Measurements from ENCODE around the gene CCT2. TPM values are rescaled to one million over a fixed set of nuclear protein-coding genes. Genes with fewer than 3 reads are reported as not detected.
A peak's percentile ranks its signal among the peaks of the same experiment; 100 is the strongest.

The CCT2 gene
- total RNA-seq, 3 donors from 2014 or later (not counting 1 experiment from before 2014, with no cell fraction given), result 154 to 171 (median 171) TPM

DNA sequence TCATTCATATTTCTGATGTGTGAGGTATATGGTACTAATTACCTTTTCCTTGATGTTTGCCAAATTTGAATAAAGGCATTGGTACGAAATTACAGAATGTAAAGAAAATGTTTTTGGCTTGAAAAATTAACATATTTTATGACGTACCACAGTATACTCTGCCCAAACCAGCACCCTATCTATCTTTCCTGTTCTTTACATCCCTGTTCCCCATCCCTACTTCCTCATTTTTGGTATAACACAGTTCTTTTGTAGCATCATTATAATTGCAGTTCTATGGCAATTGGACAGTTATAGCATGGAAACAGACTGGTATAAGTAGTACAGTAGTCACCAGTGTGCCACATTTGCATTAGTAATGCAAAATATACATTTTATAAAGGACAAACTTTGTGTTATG is 7.0 kb upstream of the CCT2 start:
- H3K4me1 Mint-ChIP-seq, result no peaks in the 10 kb centered on the region
- H3K4me1 ChIP-seq (ENCODE audit: control insufficient read depth, insufficient read depth, low read length), result no peaks in the 10 kb centered on the region
- TF ChIP-seq, protein P1, sequence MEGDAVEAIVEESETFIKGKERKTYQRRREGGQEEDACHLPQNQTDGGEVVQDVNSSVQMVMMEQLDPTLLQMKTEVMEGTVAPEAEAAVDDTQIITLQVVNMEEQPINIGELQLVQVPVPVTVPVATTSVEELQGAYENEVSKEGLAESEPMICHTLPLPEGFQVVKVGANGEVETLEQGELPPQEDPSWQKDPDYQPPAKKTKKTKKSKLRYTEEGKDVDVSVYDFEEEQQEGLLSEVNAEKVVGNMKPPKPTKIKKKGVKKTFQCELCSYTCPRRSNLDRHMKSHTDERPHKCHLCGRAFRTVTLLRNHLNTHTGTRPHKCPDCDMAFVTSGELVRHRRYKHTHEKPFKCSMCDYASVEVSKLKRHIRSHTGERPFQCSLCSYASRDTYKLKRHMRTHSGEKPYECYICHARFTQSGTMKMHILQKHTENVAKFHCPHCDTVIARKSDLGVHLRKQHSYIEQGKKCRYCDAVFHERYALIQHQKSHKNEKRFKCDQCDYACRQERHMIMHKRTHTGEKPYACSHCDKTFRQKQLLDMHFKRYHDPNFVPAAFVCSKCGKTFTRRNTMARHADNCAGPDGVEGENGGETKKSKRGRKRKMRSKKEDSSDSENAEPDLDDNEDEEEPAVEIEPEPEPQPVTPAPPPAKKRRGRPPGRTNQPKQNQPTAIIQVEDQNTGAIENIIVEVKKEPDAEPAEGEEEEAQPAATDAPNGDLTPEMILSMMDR (IDR thresholded peaks at IDR 0.05), result no peak
- H3K27me3 ChIP-seq (ENCODE audit: control insufficient read depth, insufficient read depth, low read length), result no peaks in the 10 kb centered on the region
- intact Hi-C loops (cut with micrococcal nuclease), result no loop called here
- H3K27me3 Mint-ChIP-seq (ENCODE audit: low read depth in 2 of 2), result no peaks in the 10 kb centered on the region
- no peak for DNase-seq
- H3K27ac Mint-ChIP-seq, result no peak overlapping the region
- no peaks in the 10 kb centered on the region for H3K9me3 Mint-ChIP-seq
- no peak overlapping the region for H3K4me3 Mint-ChIP-seq
- peaks cover 17% of the 10 kb centered on the region for H3K36me3 ChIP-seq (ENCODE audit: control insufficient read depth, insufficient read depth, low read length)
- no peak for ATAC-seq
- no peaks in the 10 kb centered on the region for H3K9me3 ChIP-seq (ENCODE audit: control insufficient read depth, insufficient read depth, low read length)
- no CpG with 5 or more reads among the region's 2 CpGs for WGBS (ENCODE audit: insufficient coverage)
- no peak overlapping the region for H3K4me3 ChIP-seq (ENCODE audit: low read length)
- no peak overlapping the region for H3K27ac ChIP-seq (ENCODE audit: low read length)
- H3K36me3 Mint-ChIP-seq, result peaks cover 21% of the 10 kb centered on the region

DNA sequence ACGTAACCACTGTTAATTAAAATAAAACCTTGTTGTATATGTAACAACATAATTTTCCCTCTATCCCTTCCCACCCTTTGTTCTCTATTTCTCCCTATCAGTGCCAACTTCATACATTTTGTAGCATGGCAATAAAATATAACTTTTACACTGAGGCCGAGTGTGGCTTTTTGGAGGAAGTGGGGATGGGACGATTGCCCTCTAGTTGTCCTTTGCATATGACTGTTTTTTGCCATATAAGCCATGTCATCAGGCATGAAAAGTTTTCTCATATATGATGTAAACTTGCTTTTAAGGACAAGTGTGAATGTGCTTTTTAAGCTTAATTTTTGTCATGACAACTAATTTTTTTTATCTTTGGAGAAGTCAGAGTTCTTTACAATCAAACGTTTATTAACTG is 6.2 kb upstream of the CCT2 start:
- peaks cover 17% of the 10 kb centered on the region for H3K36me3 Mint-ChIP-seq
- no peak overlapping the region for H3K27ac Mint-ChIP-seq
- no peaks in the 10 kb centered on the region for H3K4me1 Mint-ChIP-seq
- H3K36me3 ChIP-seq (ENCODE audit: control insufficient read depth, insufficient read depth, low read length), result peaks cover 15% of the 10 kb centered on the region
- H3K4me3 ChIP-seq (ENCODE audit: low read length), result no peak overlapping the region
- H3K27me3 ChIP-seq (ENCODE audit: control insufficient read depth, insufficient read depth, low read length), result no peaks in the 10 kb centered on the region
- no peak overlapping the region for H3K27ac ChIP-seq (ENCODE audit: low read length)
- no peak overlapping the region for H3K4me3 Mint-ChIP-seq
- H3K27me3 Mint-ChIP-seq (ENCODE audit: low read depth in 2 of 2), result no peaks in the 10 kb centered on the region
- DNase-seq, result no peak
- TF ChIP-seq, protein P1 (IDR thresholded peaks at IDR 0.05), result no peak
- no peaks in the 10 kb centered on the region for H3K9me3 Mint-ChIP-seq
- intact Hi-C loops (cut with micrococcal nuclease), result no loop called here
- WGBS (ENCODE audit: insufficient coverage), result 40% methylated on average over 2 of the region's 4 CpGs
- ATAC-seq, result no peak
- H3K9me3 ChIP-seq (ENCODE audit: control insufficient read depth, insufficient read depth, low read length), result no peaks in the 10 kb centered on the region
- H3K4me1 ChIP-seq (ENCODE audit: control insufficient read depth, insufficient read depth, low read length), result no peaks in the 10 kb centered on the region

DNA sequence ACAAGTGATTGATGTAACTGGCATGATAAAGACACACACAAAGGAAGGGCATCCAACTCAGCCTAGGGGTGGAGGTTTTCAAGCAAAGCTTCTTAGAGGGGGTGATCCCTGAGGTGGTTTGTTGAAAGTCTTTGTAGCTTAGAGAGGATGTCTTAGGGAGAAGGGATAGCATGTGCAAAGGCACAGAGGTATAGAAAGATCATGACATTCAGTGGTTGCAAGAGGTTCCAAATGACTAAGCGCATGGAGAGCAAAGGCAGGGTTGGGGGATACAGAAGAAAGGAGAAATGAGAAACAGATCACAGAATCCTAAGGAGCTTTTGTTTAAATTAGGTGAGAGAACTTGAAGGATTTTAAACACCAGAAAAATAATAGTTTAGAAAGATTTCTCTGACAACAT is 5.2 kb upstream of the CCT2 start:
- peaks cover 5% of the 10 kb centered on the region for H3K36me3 ChIP-seq (ENCODE audit: control insufficient read depth, insufficient read depth, low read length)
- DNase-seq (no peak), ATAC-seq (peak in 1 of 3 donors; percentile 32)
- no peaks in the 10 kb centered on the region for H3K27me3 ChIP-seq (ENCODE audit: control insufficient read depth, insufficient read depth, low read length)
- no peak overlapping the region for H3K27ac ChIP-seq (ENCODE audit: low read length)
- H3K4me3 ChIP-seq (ENCODE audit: low read length), result no peak overlapping the region
- Mint-ChIP-seq H3K27me3 (ENCODE audit: low read depth in 2 of 2) (no peaks in the 10 kb centered on the region), H3K36me3 (peaks cover 7% of the 10 kb centered on the region), H3K9me3 (no peaks in the 10 kb centered on the region), H3K4me1 (no peaks in the 10 kb centered on the region), H3K27ac (peak overlapping the region in 1 of 2 donors; percentile 16), H3K4me3 (no peak overlapping the region)
- 100% methylated on average over 1 of the region's 1 CpG for WGBS (ENCODE audit: insufficient coverage)
- intact Hi-C loops (cut with micrococcal nuclease), result no loop called here
- no peaks in the 10 kb centered on the region for H3K4me1 ChIP-seq (ENCODE audit: control insufficient read depth, insufficient read depth, low read length)
- TF ChIP-seq, protein P1 (IDR thresholded peaks at IDR 0.05), result no peak
- H3K9me3 ChIP-seq (ENCODE audit: control insufficient read depth, insufficient read depth, low read length), result no peaks in the 10 kb centered on the region

DNA sequence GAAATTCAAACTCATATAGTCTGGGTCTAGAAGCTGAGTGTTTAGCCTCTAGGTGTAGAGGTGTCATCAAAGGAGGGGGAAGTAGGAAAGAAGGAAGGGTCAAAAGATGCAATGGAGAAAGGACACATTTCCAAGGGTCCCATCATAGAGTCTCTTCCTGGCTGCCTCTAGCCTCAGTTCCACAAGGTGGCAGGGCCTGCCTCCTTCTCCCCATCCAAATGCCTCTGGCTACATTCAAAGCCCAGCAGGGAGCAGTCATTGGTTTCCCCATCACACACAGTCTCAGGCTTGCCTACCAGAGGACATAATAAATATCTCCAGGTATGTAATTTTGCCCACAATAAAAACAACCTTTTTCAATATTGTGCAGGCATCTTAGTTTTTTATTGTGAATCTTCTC is 2.1 kb upstream of the CCT2 start:
- peaks cover 8% of the 10 kb centered on the region for H3K4me1 ChIP-seq (ENCODE audit: control insufficient read depth, insufficient read depth, low read length)
- no peak for DNase-seq
- ATAC-seq, result no peak
- TF ChIP-seq, protein P1 (IDR thresholded peaks at IDR 0.05), result no peak
- no peaks in the 10 kb centered on the region for H3K27me3 Mint-ChIP-seq (ENCODE audit: low read depth in 2 of 2)
- no peak overlapping the region for H3K4me3 ChIP-seq (ENCODE audit: low read length)
- no peaks in the 10 kb centered on the region for H3K36me3 Mint-ChIP-seq
- H3K27ac Mint-ChIP-seq, result no peak overlapping the region
- no peak overlapping the region for H3K27ac ChIP-seq (ENCODE audit: low read length)
- no peak overlapping the region for H3K4me3 Mint-ChIP-seq
- peaks cover 8 to 9% of the 10 kb centered on the region in 2 donors for H3K4me1 Mint-ChIP-seq
- intact Hi-C loops (cut with micrococcal nuclease), result no loop called here
- H3K9me3 ChIP-seq (ENCODE audit: control insufficient read depth, insufficient read depth, low read length), result no peaks in the 10 kb centered on the region
- H3K9me3 Mint-ChIP-seq, result no peaks in the 10 kb centered on the region
- no peaks in the 10 kb centered on the region for H3K27me3 ChIP-seq (ENCODE audit: control insufficient read depth, insufficient read depth, low read length)
- H3K36me3 ChIP-seq (ENCODE audit: control insufficient read depth, insufficient read depth, low read length), result peaks cover 12% of the 10 kb centered on the region
